ENCODE results near the gene SRSF2.

DNA sequence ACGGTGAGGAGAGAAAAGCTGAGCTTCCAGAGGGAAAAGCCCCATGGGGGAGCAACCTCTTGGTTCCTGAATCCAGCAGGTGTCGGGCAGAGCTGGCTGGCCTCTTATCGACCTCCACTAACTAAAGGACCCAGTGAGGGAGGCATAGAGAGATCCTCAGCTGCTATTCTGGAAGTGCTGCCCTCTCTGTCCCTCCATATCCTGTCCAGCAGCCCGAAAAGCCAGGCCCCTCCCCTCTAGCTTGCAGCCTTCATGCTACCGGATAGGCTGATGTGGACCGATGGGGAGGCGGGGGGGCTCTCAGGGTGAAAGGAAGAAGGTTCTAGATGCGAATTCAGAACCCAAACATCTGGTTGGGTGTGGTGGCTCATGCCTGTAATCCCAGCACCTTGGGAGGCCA lies 51.3 kb downstream of the SRSF2 start:
- TF ChIP-seq, protein P1, sequence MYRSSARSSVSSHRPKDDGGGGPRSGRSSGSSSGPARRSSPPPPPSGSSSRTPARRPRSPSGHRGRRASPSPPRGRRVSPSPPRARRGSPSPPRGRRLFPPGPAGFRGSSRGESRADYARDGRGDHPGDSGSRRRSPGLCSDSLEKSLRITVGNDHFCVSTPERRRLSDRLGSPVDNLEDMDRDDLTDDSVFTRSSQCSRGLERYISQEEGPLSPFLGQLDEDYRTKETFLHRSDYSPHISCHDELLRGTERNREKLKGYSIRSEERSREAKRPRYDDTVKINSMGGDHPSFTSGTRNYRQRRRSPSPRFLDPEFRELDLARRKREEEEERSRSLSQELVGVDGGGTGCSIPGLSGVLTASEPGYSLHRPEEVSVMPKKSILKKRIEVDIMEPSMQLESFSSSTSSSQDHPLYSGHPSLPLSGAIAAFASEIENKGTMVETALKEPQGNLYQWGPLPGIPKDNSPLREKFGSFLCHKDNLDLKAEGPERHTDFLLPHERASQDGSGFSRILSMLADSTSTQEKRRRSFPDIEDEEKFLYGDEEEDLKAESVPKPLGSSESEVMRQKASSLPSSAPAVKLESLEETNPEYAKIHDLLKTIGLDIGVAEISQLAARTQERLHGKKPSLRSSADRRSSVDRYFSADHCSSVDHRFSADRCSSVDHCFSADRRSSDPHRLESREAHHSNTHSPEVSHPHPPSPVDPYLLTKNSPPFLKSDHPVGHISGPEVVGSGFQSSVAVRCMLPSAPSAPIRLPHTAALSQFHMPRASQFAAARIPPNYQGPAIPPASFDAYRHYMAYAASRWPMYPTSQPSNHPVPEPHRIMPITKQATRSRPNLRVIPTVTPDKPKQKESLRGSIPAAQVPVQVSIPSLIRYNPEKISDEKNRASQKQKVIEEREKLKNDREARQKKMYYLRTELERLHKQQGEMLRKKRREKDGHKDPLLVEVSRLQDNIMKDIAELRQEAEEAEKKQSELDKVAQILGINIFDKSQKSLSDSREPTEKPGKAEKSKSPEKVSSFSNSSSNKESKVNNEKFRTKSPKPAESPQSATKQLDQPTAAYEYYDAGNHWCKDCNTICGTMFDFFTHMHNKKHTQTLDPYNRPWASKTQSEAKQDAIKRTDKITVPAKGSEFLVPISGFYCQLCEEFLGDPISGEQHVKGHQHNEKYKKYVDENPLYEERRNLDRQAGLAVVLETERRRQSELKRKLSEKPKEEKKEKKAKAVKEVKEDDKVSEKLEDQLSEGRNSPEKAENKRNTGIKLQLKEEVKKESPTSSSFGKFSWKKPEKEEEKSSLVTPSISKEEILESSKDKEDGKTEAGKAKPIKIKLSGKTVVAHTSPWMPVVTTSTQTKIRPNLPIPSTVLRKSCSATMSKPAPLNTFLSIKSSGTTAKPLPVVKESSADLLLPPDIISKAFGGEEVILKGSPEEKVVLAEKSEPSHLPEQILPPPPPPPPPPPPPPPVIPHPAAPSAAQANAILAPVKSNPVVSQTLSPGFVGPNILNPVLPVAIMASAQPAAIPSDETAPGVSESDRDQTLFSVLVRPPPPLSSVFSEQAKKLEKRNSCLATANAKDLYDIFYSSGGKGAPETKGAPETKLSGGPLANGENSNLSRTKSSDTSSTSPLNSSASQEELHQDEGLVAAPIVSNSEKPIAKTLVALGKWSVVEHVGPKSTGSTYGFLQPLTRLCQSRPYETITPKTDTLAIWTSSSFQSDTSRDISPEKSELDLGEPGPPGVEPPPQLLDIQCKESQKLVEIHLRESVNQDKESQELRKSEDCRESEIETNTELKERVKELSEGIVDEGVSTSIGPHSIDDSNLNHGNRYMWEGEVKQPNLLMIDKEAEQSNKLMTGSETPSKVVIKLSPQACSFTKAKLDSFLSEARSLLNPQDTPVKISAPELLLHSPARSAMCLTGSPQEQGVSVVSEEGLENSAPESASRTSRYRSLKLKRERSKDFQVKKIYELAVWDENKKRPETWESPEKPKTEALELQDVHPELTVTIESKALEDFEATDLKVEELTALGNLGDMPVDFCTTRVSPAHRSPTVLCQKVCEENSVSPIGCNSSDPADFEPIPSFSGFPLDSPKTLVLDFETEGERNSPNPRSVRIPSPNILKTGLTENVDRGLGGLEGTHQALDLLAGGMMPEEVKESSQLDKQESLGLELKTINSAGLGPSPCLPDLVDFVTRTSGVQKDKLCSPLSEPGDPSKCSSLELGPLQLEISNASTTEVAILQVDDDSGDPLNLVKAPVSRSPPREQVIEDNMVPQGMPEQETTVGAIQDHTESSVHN (IDR thresholded peaks at IDR 0.05; ENCODE audit: borderline replicate concordance in 1 of 2, low read depth in 1 of 2), result no peak
- TF ChIP-seq BDP1 (IDR thresholded peaks at IDR 0.05; ENCODE audit: insufficient read depth, insufficient read length), result no peak

Measured in K562 (cell line).